HG03108 (cell line): ENCODE data around the gene CHCT1.
"Not testable (repeated sequence)": the region's sequence is repeated elsewhere in the genome, so short reads cannot be mapped to it uniquely, and the experiment has no call there.

Source experiments
- ATAC-seq: cut with Tn5 transposase; IDR thresholded peaks from one replicate; pipeline ENCODE4 v1.9.1; 2021; ENCODE audit warnings: moderate library complexity; ENCODE audit not compliant: unreplicated experiment

CHCT1 gene

DNA sequence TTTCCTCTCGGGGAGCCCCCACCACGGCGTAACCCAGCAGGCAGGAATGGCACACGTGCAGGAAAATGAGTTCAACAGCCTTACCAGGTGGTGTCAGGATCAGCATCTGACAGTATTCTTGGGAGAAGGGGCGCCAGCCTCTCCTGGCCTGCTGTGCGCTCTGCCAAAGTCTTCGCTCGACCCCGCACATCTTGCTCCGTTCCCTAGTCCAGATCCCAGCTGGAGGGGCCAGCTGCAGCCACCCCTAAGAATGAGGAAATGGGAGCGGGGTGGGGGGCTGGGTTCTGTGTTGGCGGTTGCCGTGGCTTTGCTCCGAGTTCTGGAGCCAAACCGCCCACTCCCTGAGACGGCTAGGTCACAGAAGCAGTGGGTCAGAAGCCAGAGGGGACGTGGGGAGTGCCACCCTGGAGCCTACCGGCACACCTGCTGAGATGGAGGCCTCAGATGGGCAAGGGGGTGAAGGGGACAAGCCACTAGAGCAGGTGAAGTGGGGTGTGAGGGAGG lies at the start of gene CHCT1:
TSS of gene CHCT1 (plus strand) at position 328 of the 504 bp plus-strand sequence. CDS start at position 432, 104 bp downstream.
- no peak for ATAC-seq

DNA sequence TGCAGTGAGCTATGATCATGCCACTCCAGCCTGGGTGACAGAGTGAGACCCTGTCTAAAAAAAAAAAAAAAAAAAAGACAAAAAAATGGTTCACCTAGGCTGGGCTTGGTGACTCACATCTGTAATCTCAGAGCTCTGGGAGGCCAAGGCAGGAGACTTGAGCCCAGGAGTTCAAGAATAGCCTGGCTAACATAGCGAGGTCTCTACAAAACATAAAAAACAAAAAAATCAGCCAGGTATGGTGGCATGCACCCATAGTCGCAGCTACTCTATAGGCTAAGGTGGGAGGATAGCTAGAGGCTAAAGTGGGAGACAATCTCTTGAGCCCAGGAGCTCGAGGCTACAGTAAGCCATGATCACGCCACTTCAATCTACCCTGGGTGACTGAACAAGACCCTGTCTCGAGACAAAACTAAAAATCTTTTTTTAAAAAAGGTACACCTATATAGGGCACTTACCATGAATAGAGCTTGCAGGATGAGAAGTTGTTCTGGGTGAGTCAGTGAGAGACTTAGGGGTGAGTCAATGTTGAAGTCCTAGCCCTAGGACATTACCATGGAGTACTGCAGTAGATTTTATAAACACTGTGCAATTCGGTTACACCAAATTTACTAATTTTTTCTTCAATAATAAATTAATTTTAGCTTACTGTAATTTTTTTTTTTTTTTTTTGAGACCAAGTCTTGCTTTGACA lies 49.4 kb upstream of the CHCT1 start:
- ATAC-seq = no peak

DNA sequence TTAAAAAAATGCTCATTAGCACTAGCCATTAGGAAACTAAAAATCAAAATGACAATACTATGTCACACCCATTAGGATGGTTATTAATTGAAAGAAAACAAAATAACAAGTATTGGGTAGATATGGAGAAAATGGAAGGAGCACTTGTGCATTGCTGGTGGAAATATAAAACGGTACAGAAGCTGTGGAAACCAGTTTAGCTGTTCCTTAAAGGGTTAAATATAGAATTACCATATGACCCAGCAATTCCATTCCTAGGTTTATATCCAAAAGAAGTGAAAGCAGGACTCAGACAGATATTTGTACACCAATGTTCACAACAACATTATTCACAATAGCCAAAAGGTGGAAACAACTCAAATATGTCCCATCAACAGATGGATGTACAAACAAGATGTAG lies 44.1 kb upstream of the CHCT1 start:
- not testable (repeated sequence) for ATAC-seq

DNA sequence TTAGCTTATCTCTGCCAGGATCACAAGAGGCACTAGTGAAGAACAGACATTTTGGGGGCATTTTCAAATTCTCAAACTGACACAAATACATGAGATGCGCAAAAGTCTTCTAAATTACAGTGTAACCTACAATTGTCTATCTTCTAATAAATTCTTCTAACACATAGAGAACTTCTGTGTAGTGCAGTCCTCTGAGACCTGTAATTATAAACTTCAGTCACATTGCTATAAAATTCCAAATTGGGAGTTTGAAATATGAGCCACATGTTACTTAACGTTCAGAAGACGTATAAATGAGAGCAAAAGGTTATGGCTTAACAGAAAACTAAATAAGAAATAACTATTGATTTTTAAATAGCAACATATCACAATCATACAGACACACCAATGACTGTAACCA lies 42.8 kb upstream of the CHCT1 start:
- not testable (repeated sequence) for ATAC-seq

DNA sequence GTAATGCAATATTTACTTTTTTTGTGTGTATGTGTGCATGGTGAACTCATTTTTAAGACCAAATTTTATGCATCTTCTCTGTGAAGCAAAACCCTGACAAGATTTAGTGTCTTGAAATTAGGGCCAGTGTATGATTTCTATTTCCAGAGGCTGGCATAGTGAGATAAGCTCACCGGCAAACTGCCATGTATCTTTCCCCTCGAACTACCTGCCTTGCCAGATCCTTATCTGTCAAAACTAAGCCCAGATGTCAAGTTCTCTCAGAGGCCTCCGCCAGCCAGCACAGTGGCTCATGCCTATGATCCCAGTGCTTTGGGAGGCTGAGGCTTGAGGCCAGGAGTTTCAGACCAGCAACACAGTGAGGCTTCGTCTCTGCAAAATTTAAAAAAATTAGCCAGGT lies 40.3 kb upstream of the CHCT1 start:
- ATAC-seq = no peak

DNA sequence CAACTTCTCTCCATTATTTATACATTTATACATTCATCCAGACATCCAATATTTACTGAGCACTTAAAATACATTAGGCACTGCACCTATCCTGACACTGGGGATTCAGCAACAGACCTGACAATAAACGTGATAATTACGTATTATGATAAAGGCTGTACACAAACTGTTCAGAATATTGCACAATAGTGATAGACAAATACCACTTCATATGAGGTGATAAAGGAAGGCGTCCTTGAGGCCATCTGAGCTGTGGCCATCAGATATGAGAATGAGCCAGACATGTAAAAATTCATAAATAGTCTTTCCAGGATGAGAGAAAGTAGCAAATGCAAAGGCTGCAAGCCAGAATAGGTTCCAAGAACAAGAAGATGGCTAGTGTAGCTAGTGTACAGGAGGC lies 38.9 kb upstream of the CHCT1 start:
- no peak for ATAC-seq

DNA sequence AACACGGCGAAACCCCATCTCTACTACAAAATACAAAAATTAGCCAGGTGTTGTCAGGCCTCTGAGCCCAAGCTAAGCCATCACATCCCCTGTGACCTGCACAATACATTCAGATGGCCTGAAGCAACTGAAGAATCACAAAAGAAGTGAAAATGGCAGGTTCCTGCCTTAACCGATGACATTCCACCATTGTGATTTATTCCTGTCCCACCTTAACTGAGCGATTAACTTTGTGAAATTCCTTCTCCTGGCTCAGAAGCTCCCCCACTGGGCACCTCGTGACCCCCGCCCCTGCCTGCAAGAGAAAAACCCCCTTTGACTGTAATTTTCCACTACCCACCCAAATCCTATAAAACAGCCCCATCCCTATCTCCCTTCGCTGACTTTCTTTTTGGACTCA lies 37.4 kb upstream of the CHCT1 start:
- not testable (repeated sequence) for ATAC-seq

DNA sequence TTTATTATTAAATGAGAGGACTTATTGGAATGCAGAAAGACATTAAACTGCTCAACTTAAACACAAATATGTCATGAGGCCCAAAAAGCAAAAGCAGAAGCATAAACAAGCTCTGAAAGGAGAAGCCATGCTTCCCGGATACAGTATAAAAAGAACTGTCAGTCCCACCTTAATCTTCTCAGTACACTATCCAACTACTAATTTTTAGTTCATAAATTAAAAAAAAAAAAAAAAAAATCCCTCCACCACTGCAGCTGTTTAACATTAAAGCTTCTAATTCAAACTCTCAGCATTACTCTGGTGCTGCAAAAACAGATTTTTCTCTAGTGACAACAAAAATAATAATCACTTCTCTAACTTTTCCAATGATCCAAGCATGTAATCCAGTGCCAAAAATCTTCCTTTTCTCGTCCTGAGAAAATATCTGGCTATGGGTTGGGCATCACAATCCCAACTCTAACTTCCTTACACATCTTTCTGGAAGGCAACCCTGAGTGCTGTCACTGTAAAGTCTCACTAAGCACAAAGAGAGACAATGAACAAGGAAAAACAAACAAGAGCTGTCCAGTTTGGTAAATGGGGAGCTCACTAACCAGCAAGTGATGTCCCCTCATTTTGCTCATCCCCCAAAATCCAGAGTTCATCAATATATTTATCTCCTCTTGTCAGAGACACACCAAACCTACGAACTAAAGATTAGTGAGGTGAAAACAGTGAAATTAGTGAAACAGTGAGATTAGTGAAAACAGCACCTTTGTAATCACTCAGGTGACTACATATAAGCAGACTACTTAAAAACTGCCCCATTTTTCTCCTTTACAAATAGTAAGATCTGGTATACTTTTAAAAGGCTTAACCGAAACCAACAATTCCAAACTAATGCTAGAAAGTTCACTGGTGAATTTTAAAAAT lies 35.9 kb upstream of the CHCT1 start:
- no peak for ATAC-seq

DNA sequence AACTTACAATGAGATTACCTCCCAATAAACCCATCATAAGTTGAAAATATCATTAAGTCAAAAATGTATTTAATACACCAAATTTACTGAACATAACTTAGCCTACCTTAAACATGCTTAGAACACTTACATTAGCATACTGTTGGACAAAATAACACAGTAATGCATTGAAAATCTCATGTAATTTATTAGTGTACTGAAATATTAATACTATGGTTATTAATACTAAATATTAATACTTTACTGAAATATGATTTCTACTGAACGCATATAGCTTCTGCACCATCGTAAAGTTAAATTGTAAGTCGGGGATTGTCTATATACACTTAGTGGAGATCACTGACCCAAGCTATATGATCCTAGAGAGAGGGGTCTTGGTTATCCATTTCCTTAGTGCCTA lies 34.6 kb upstream of the CHCT1 start:
- no peak for ATAC-seq

DNA sequence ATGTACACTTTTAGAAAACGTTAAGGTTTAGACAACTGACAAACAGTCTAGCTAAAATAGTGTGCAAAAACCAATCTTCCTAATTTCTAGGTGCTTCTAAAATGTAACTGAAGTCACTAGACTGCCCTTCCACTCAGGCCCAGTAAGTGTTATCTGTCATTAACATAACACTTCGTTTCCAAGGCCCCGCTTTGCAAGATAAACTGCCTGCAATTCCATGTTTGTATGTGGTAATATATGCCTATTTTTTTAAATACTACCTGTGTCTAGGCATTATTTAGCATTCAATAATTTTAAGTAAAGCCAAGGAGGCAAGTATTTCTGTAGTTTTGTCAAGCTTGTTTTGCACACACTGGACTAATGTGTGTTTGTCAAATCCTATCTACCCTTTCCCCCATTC lies 33.5 kb upstream of the CHCT1 start:
- no peak for ATAC-seq

DNA sequence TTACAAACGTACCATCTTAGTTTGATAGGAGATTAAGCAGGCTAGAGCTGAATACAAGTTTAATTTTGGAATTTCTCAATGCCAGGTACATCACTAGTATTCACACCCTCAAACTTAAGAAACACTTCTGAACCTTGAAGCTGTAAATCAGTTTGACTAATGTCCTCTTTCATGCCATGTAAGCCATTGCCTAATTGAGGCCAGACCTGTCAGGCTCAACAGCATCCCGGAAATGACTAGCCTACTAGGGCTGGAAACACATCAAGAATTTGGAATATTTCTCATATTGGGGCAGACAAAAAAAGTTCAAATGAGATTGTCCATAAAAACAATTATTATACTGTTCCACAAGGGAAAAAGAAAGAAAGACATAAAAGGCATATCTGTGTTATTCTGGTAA lies 32.1 kb upstream of the CHCT1 start:
- no peak for ATAC-seq

DNA sequence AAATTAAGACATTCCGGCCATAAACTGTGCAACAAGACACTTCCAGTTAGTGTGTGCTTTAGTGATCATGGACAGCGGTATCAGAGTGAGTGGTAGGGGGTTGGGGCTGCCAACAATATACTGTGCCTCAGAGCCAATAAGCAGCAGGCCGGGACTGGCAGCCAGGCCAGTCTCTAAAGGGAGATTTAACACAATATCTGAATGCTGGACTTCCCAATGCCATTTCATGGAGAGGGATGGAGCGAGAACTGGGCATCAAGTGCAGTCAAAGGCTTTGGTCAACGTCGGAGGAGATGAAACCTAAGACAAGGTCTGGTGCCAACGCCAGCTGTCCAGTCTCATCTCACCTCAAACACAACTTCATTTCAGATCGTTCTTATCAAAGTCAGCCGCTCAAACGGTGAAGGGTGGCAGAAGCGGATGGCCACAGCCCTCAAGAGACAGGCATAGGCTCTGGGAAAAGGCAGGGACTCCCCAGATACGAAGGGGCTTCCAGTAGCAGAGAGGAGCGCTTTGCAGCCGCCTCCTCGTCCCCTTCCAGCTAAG lies 31.3 kb upstream of the CHCT1 start:
- ATAC-seq = no peak

DNA sequence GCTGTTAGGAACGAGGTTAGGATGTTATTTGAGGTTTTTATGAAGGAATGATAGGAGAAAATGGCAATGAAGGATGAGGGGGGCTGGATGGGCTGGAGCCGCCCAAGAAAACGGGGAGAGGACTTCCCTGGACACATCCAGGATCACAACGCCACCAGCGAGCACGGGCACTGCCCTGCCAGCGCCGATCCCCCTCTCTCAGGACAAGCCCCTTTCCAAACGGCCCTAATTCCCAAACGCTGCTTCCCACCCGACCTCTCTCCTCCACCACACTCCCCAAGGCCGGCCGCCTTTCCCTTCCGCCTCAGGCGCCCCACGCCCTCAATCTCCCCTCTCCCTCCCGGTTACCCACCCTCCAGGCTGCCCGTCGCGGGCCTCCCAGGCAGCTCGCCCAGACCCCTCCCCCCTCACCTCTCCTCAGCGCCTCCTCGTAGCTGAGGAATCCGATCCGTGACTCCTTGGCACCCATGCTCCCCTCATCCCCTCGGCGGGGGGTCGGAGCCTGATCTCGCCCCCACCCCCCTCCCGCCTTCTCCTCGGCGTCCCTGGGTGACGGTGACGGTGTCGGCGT lies 30.7 kb upstream of the CHCT1 start:
- peak; percentile 18 for ATAC-seq

DNA sequence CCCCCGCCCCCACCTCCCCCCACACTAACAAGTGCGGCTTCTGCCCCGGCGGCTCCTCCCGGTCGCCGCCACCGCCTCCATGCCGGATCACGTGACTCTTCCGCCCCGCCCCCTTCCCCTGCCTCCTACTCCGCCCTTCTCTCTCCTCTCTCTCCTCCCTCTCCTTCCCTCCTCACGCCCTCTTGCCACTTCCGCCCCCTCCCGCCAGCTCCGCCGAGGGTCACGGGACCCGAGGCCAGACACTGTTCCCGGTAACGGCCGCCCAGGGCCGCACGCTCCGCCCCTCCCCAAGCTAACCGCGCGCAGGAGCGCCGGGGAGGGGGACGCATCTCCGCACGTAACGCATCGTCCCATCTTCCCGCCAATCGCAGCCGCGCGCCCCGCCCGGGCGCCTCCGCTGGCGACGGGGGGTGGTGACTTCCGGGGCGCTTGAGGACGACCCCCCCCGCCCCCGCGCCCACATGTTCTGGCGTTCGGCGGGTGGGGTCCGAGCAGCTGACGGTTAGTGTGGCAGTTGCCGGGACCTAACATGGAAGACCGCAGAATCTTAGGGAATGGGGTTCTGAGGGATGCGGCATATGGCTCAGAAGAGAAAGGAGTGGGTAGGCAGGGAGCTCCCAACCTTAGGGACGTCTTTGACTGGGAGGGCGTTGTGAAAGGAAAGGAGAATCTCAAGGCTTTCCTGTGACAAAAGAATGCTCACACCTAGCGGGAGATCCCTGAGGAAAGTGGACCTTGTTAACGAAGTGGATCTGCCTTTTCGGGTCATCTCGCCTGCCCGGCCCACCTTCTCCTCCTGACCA lies 30.0 kb upstream of the CHCT1 start, which contains the start of gene USP32:
TSS of gene USP32 (minus strand) at position 92 of the 803 bp plus-strand sequence. CDS start 194 bp downstream, outside the sequence.
- peak; percentile 76 for ATAC-seq

DNA sequence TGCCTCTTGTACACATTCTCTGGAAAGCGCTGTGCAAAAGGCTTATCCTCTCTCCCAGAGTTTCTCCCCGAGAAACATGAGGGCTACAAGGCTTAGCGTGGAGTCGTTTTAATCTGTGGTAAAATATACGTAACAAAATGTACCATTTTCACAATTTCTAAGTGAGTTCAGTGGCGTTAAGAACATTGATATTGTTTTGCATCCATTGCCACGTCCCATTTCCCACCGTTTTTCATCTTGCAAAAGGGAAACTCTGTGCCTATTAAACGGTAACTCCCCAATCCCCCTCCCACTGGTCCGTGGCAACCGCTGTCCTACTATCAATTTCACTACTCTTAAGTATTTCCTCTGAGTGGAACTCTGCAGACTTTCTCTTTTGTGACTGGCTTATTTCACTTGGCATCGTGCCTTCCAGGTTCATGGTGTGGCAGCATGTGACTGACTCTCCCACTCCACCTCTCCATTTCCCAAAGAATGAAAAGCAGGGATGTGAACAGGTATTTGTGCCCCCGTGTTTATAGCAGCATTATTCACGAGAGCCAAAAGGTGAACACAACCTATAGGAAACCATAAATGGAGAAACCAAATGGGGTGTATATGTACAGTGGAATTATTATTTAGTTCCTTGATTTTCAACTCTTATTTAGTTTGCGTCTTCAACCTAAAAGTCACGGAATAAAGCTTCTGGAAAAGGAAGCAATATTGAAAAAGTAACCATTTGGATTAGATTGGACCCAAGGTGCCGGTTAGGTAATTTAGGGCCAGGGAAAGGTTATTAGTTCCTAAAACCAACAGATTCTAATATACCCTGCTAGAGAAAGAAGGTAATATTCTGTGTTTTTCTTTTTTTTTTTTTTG lies 29.2 kb upstream of the CHCT1 start:
- no peak for ATAC-seq

DNA sequence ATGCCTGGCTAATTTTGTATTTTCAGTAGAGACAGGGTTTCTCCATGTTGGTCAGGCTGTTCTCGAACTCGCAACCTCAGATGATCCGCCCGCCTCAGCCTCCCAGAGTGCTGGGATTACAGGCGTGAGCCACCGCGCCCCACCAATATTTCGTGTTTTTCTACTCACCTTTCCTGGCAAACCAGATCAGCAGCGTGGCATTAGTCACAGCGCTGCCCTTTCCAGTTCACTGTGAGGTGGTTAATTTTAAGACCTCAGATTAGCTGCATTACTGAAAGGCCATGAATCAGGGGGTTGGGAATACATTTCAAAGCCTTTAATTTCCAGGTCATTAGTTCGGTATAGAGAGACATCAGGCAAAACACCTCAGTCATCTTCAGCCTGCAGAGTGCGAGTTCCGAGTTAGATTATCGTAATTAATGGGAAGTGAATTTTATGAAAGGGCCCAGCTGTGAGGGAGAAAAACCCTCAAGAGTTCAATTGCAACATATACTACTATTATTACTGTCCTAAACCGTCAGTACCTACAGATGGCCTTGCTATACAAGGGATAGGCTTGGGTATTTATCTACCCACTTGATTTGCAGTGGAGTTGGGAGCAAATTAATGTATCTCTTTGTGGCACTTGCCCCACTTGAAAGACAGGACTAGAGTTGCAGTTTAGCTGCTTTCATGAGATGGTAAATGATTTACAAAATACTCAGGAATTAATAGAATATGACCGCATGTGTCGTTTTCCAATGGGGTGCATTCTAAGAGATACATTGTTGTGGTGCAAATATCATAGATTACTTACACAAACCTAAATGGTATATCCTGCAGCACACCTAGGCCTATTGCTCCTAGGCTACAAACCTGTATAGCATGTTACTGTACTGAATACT lies 28.2 kb upstream of the CHCT1 start:
- ATAC-seq = no peak

DNA sequence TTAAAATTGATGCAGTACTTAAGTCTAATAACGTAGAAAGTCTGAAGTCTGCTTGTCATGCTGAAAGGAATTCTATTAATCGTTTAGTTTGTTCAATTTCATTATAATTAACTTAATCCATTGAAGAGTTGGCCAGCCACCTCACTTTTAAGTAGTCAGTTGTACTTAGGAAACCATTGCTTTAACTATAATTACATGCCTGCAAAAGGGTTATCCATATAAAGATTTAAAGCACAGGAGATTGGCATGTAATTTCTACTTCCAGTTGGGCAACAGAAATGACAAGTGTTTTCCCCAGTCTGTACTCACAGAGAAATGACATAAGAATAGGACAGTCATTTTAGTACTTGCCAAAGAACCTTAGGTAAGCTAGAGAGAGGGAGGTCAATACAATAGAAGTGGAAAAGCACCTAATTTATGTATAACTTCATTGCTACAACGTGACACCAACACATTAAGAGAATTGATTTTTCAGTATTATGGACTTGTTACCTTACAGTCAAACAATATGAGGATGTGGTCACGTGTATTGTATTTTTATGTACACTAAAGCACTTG lies 26.7 kb upstream of the CHCT1 start:
- ATAC-seq = no peak

DNA sequence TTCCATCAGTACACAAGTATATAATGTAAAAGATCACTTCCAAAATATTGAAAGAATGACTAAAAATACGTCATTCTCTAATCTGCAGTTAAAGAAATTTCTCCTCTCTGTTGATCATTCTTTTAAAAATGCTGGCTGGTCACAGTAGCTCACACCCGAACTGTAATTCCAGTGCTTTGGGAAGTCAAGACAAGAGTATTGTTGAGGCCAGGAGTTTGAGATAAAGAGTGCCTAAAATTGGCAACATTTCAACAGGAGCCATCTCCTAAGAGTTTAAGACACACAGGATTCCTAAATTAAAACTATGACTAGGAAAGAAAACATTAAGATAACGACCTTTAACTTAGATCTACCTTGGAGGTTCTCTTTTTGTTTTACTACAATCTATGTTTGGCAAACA lies 25.9 kb upstream of the CHCT1 start:
- no peak for ATAC-seq
